Stimulated activated CD8-positive, alpha-beta memory T cell treated with anti-CD3 and anti-CD28 coated beads, Interleukin-12 subunit alpha, Interleukin-12 subunit beta, amount 100 ng/mL, for 1 hour (primary cell): ENCODE data around the gene PRR18.
A peak's percentile ranks its signal among the peaks of the same experiment; 100 is the strongest.
"Not testable (repeated sequence)": the region's sequence is repeated elsewhere in the genome, so short reads cannot be mapped to it uniquely, and the experiment has no call there.

Experiments used
- DNase-seq: peaks from one replicate; pipeline ENCODE4 v3.0.0-alpha.2; 2020; ENCODE audit warnings: low read depth

The PRR18 gene, protein sequence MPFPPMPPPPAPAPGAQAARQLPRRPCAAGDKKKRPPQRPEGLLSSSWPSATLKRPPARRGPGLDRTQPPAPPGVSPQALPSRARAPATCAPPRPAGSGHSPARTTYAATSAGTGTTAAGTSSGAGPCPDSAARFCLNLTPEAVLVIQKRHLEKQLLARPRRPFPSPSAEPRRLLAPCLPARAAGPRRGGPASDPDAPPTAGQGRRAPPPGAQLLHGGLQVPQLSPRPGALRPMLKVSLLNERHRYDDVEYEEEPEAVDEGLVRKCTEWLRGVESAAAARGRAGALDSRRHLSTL

DNA sequence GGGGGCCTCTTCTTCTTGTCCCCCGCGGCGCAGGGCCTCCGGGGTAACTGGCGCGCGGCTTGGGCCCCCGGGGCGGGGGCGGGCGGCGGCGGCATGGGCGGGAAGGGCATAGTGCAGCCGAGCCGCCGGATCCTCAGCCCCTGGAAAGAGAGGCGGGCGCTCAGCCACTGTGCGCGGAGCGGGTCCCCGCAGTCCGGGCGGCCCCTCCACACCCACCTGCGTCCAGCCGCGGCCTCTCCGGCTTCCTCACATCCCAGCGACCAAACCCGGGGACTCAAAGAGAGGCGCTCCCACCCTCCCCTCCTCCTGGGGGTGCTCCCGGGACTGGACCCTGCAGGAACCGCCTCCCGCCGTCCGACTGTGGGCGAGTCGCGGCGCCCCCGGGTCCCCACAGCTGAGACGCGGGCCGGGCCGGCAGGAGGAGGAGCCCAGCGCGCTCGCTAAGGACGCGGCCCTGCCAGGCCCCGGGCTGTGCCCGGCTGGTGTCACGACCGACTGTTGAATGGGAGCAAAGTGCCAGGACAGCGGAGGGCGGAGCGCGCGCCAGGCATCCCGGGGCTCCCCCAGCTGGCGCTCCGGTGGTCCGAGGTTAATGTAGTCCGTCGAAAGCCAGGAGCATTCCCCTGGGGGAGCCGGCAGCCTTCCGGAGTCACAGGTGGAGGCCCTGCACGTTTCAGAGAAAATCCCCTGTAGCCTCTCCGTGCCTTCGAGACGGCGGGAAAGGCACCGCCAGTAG lies at the start of gene PRR18:
Gene PRR18 (minus strand): TSS at position 360 of the 736 bp plus-strand sequence. CDS start 250 bp downstream, at position 110.
- DNase-seq = no peak

DNA sequence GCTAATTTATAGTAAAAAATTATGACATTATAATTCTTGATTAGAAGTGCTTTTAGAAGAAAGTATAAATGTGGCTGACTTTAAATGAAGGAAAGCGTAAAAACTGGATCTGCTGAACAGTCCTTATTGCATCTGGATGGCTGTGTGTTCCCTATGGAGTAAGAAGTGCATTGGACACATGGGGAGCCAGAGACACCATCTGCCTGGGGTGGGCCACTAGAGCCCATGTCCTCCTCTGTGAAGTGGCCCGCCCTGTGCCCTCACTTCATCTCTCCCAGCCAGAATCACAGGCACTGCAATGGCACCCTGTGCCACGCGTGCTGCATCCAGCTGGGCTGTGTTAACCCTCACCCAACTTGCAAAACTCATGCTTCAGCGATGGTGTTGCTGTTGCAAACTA lies 47.4 kb upstream of the PRR18 start:
- no peak for DNase-seq

DNA sequence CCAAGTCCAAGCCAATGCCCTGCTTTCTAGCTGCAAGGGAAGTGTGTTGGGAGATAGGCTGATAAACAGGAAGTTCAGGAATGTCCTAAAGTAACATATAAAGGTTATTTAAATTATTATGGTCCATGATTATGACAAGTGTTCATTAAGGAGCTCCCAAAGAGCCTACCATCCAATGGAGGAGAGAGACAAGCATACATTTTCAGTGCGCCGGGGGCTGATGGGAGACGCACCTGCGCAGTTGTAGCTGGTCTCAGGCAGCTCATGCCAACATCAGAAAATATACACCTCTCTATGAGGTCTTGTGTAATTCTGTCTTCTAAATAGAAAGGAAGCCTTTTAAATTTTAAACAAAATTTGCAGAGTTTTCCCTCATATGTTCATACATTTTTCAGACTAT lies 46.8 kb upstream of the PRR18 start:
- DNase-seq = no peak

DNA sequence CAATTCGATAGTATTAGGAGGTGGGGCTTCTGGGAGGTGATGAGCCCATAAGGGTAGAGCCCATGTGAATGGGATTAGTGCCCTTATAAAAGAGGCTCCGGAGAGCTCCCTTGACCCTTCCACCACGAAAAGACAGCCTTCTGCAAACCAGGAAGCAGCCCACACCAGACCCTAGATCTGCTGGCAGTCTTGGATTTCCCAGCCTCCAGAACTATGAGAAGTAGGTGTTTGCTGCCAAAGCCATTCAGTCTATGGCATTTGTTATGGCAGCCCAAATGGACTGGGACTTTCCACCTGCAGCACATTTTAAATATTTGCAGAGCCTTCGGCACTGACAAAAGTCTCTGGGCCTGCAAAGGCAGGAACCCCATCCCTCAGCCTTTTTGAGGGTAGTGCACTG lies 46.0 kb upstream of the PRR18 start:
- DNase-seq = no peak

DNA sequence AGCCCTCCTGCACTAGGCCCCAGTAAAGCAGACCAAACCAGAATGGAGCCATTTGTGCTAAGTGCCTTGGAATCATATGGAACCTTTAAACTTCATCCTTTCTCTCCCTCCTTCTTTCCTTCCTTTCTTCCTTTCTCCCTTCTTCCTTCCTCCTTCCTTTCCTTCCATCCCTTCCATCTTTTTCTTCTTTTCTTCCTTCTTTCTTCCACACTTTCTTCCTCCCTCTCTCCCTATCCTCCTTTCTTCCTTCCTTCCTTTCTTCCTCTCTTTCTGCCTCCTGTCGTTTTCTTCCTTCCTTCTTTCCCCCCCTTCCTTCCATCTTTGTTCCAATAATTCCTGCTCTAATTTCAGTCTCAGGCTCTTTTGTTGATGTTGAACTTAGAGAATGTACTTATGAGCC lies 45.3 kb upstream of the PRR18 start:
- no peak for DNase-seq

DNA sequence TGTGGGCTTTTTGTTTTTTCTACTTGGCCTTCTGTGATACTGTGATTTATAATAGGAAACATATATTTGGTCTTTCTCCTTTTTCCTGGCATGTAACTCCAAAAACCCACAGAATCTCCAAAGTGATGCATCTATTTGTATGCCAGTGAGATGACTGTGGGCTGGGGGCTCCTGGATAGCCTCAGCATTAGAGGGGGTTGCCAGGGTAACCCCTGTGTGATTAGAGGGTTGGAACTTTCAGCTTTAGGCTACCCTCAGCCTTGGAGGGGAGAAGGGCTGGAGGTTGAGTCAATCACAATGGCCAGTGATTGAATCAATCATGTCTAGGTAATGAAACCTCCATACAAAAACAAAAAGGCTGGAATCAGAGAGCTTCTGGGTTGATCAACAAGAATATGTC lies 44.7 kb upstream of the PRR18 start:
- DNase-seq = no peak

DNA sequence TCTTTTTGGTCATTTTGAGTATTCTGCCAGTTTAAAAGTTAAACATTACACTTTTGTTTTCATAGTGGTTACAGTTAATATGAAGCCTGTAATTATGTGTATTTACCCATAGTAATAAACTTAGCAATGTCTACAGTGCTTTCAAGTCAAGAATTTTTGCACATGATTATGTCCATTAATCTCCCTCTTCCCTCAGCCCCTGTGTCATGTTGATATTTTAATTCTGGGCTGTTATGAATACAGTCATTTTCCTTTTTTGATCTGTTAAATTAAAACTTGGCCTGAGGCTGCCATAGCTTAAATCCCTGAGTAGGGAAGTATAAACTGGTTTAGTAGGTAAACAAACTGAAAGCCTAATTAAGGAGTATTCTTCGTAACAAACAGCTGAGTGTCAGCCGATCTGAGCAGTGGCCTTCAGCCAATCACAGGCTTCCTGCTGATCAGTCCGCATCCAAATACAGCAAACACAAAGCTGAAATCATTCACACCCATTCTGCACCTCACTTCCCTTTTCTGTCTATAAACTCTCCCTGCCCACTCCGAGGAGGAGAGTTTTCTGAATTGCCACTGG lies 43.6 kb upstream of the PRR18 start:
- no peak for DNase-seq

DNA sequence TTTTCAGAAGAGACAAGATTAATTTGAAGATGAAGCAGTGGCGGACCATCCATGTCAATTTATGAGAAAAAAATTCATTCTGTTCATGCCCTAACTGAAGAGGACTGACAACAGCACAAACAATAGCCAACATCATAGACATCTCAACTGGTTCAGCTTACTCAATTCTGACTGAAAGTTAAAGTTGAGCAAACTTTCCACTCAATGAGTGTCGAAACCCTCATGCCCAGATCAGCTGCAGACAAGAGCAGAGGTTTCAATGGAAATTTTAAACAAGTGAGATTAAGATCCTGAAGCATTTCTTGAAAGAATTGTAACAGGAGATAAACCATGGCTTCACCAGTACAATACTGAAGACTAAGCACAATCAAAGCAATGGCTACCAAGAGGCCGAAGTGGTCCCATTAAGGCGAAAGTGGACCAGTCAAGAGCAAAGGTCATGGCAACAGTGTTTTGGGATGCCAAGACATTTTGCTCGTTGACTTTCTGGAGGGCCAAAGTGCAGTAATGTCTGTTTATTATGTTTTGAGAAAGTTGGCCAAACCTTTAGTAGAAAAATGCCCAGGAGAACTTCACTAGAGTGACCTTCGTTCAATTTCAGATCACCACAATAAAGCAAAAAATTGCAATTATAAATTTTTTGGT lies 40.2 kb upstream of the PRR18 start:
- DNase-seq = no peak

DNA sequence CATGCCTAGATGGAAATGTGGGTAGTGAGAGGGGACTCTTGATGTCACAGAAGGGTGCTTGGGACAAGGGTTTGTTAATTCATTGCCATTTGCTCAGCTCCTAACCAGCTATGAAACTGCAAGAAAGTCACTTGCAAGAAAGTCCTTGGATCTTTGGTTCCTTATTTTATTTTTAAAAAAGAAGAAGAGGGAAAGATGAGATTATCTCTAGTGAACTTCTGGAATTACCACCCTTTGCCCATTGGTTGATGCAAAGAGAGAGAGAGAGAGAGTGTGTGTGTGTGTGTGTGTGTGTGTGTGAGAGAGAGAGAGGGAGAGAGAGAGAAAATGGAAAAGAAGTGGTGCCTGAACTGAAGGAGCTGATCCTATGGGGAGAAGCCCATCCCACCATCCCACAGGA lies 38.8 kb upstream of the PRR18 start:
- DNase-seq = no peak

DNA sequence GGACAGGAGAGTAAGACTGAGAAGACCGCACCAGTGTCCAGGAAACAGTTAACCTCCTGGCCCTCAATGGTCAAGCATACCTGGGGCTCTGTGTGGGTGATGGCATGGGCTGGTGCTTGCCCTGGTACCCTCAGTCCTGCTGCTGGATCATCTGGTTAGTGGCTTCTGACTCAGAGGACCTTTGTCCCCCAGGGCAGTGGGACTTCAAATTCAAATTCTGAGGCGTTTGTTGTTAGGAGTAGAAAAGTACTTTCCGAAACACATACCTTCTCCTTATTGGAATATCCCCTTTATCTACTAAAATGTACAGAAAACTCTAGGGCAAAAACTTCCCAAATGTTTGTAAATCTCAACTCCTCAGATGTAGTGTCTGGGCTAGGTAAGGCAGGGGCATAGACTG lies 38.3 kb upstream of the PRR18 start:
- DNase-seq = no peak

DNA sequence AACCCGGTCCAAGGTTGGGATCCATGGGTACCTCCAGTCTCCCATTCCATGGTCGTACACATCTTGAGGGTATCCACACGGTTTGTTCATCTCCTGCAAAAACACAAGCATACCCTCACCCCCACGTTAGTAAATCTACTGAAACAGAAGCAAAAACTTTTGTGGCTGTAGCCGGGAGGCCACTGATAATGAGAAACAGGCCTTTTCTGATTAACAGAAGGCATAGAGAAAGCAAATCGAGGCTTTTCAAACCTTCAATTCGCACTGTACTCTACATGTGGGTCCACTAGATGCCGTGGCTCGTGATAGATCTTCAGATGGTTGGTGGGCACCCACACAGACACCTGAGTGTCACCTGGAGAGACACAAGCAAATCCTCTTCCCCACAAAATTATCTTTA lies 37.5 kb upstream of the PRR18 start:
- DNase-seq = not testable (repeated sequence)

DNA sequence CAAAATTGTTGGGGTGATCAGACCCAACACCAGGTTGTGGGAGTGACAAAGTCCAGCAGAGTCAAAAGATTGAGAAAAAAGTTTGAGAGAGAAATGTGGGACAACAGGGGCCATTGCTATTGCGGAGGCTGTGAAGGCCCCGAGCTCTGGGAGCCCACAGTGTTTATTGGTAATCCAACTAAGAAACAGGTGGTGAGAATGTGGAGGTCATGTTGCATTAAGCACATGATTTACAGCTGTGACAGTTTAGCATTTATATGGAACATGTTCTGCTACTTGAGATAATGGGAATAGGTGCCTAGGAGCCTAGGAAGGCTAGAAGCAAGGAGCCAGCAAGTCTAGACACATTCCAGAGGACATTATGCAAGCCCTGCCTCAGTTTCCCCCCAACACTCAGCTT lies 36.7 kb upstream of the PRR18 start:
- DNase-seq = not testable (repeated sequence)

DNA sequence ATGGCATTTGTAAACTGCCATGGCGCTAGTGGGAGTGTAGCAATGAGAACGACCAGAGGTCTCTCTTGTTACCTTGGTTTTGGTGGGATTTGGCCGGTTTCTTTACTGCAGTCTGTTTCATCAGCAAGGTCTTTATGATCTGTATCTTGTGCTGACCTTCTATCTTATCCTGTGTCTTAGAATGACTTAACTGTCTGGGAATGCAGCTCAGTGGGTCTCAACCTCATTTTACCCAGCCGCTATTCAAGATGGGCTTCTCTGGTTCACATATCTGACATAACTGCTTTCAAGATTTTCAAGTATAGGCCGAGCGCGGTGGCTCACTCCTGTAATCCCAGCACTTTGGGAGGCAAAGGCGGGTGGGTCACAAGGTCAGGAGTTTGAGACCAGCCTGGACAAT lies 36.0 kb upstream of the PRR18 start:
- no peak for DNase-seq

DNA sequence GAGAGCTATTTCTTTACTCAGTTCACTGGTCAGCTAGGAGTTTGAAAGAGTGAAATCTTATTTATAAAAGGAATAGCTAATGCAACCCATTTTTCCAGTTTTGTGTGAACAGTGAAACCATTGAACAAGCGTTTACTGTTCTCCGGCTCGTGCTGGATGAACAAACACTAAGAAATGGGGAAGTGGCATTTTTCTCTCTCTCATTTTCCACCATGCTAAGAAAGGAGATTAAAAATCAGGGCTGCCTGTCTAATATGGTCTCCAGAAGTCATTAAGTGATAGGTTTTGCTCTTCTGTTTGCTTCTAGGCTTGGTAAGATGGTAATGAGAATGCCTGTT lies 34.9 kb upstream of the PRR18 start:
- DNase-seq = no peak

DNA sequence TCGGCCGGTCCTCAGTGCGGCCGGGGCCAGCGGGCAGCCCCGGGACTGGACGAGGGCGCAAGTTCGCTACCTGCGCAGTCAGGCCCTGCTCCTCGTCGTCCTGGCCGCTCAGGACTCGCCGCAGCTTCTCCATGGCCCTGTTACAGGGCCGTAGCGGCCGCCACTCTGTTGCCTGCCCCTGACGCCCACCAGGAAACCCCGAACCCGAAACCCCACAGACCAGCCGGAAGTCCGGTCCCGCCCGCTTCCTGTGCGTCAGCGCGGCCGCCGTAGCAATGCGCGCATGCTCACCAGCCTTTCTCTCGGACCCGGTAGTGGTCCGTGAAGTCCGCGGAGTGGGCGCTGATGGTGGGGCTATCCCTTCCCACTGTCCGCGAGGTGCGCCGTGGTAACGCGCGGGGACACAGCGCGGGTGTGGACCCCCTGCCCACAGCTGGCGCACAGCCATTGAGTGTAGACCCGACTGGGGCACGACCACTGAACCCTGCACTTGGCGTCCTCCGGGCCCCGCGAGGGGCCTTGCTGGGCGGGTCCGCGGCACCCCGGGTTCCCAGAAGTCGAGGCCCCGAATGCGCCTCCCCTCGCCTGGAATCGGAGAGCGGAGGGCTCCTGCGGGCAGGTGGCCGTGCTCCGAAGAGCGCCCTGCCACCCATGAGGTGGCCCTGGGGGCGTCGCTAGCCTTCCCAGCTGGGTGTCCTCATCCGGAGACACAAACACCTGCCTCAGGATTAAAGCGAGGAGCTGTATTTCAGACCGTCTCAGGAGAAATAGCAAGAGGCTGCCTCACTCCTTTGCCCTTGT lies 34.4 kb upstream of the PRR18 start, which contains the start of gene SFT2D1:
Gene SFT2D1 (minus strand): TSS at position 197 of the 801 bp plus-strand sequence. CDS start 64 bp downstream, at position 133.
- peak; percentile 70 for DNase-seq

DNA sequence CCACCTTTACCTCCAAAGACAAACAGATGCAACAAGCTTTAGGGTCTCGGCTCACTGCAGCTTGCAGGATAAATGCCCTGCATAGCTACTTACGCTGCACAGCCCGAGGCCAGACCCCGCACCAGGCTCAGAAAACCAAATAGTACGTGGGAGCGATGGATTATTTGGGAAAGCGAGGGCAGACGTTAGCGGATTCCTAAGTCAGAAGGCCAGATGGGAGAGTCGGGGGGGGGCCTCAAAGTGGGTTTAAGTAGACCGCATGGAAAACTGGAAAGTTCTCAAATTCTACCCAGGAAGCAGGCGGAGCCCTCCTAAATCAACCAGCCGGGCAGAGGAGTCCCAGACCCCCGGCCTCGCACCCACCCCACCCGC lies 33.8 kb upstream of the PRR18 start:
- no peak for DNase-seq

DNA sequence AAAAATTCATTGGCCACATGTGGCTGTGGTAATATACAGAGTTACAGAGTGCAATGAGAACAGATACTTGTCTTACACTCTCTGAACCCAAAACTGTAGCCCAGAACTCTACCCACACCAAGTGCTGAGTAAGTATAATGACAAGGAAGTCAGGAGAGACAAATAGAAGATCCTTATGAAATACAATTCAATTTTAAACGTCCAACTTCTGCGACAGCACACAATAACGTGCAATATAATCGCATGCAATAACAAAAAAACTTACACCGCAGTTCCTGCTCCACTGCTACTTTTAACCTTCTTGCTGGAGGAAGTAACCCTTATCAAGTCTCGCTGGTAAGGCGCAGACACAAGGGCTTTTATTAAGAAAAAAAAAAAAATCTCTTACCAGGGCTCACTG lies 33.3 kb upstream of the PRR18 start:
- DNase-seq = no peak

DNA sequence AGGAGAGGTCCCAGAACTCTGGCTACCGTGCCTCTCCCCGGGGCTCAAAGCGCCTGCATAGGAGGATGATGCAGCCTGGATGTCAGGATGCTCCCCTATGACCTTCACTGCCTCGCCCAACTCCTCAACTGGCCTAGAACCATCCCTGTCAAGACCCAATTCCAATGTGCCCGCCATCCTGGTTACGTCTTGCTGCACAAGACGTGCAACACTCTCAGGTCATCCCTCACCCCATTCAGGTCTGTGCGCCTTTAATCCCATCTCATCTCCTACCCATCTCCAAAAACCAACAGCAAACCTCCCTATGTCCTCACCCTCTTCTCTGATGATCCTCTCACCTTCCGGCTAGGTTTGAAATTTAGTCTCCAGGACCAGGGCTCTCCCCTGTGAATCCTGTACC lies 30.7 kb upstream of the PRR18 start:
- DNase-seq = no peak

DNA sequence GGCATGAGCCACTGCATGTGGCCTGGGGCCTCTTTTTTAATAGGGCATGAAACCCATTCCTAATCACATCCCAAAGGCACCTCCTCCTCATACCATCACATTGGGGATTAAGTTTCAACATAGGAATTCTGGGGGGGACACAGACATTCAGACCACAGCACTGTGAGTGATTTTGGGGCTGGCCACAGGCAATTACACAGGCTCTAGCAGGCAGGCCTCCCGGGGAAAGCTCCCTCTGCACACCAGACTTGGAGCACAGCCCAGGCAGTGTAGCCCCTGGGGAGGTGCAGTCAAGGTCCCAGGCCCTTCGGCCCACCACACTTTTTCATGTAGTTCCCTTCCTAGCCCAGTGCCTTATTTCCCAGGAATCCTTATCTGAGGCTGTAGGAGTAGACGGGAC lies 28.7 kb upstream of the PRR18 start:
- DNase-seq = no peak

DNA sequence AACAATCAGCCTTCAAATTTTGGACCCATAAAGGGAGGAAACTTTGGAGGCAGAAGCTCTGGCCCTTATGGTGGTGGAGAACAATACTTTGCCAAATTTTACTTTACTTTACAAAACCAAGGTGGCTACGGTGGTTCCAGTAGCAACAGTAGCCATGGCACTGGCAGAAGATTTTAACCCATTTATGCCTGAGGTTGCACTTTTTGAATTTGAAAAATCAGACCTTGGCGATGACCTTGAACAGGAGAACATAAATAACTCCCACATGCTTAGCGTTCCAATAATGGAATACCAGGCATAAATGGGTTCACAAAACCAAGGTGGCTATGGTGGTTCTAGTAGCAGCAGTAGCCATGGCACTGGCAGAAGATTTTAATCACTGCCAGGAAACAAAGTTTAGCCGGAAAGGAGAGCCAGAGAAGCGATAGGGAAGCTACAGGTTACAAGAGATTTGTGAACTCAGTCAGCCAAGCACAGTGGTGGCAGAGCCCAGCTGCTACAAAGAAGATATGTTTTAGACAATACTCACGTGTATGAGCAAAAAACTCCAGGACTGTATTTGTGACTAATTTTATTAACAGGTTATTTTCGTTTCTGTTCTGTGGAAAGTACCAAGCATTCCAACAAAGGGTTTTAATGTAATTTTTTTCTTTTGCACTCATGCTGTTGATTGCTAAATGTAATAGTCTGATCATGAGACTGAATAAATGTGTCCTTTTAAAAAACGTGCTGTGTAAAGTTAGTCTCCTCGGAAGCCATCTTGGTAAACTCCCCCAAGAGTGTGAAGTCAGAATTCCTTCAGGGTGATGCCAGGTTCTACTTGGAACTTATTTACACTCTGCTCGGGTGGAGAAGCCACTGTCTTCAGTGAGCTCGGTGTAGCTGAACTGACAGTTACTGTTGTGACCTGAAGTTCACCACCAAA lies 27.4 kb upstream of the PRR18 start:
- no peak for DNase-seq

DNA sequence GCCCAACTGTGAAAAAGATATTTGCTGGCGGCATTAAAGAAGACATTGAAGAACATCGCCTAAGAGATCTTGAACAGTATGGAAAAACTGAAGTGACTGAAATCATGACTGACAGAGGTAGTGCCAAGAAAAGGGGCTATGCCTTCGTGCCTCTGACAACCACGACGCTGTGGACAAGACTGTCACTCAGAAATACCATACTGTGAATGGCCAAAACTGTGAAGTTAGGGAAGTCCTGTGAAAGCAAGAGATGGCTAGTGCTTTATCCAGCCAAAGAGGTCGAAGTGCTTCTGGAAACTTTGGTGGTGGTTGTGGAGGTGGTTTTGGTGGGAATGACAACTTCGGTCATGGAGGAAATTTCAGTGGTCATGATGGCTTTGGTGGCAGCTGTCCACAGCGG lies 26.7 kb upstream of the PRR18 start:
- DNase-seq = no peak
